Endothelial cell of umbilical vein (primary cell): Measurements from ENCODE around the gene PSMA4. TPM values are rescaled to one million over a fixed set of nuclear protein-coding genes. Genes with fewer than 3 reads are reported as not detected.

Experiments used
- BruUV-seq: library from RNA; stranded (reverse); fragments of 400-500 nt; replicated peaks from 2 replicates; lab custom pipeline; 2021; lab: Mats Ljungman, UMichigan
- CTCF ChIA-PET: fragments of 300-600, 350-600 bp; sonication (Branson Sonifier 250); formaldehyde crosslinking; loops from one replicate; lab custom pipeline; 2021; ENCODE audit warnings: antibody characterized with exemption, inconsistent platforms; lab: Charles Lee
- POLR2A ChIA-PET: fragments of 300-600, 350-600 bp; sonication (Branson Sonifier 250); formaldehyde crosslinking; loops from one replicate; lab custom pipeline; 2021; ENCODE audit warnings: antibody characterized with exemption, inconsistent platforms; lab: Charles Lee
- DNase-seq: peaks from one replicate; pipeline ENCODE4 v3.0.0-alpha.2; 2011; ENCODE audit warnings: low read depth, low spot score
- FAIRE-seq: peaks from 2 replicates; lab custom pipeline; 2011; peaks lifted over from hg19 to GRCh38; lab: Jason Lieb, UNC
- H2AFZ ChIP-seq: 2 replicates; pipeline ENCODE4 v1.6.0; 2012; ENCODE audit warnings: low read depth, low read length, control low read depth, inconsistent platforms
- H3K27ac ChIP-seq: 2 replicates; pipeline ENCODE4 v1.5.1; 2011; ENCODE audit warnings: low read depth, mild to moderate bottlenecking, control low read depth, low read length, moderate library complexity; ENCODE audit not compliant: insufficient read depth
- H3K27me3 ChIP-seq, 2 experiments: 2 replicates each; pipeline versions ENCODE4 v1.6.0 to v1.6.1; 2011; ENCODE audit warnings: low read length in 2 of 2, mixed read lengths in 1 of 2; ENCODE audit not compliant: control insufficient read depth in 2 of 2, insufficient read depth in 2 of 2
- H3K36me3 ChIP-seq, 2 experiments: 2 replicates in 1 of 2; 3 replicates in 1 of 2; pipeline ENCODE4 v1.5.1; 2011; ENCODE audit warnings: low read length in 2 of 2, mild to moderate bottlenecking in 1 of 2, moderate library complexity in 1 of 2; ENCODE audit not compliant: control insufficient read depth in 2 of 2, insufficient read depth in 2 of 2; ENCODE audit errors: extremely low read depth in 1 of 2
- H3K4me1 ChIP-seq: 3 replicates; pipeline ENCODE4 v1.5.1; 2011; ENCODE audit warnings: mild to moderate bottlenecking, low read length; ENCODE audit not compliant: control insufficient read depth, insufficient read depth; ENCODE audit errors: extremely low read depth
- H3K4me2 ChIP-seq: 2 replicates; pipeline ENCODE4 v1.6.1; 2011; ENCODE audit warnings: low read length, control low read depth, mixed read lengths; ENCODE audit not compliant: insufficient read depth
- H3K4me3 ChIP-seq, 3 experiments: fragments of 200-600 bp in 1 of 3; sonication (generic), shearing (Covaris generic) in 1 of 3; replicated peaks in 1 of 3; 2 replicates each; pipeline ENCODE4 v1.5.1; 2011 to 2016; ENCODE audit warnings: control low read depth in 3 of 3, low read length in 3 of 3, mild to moderate bottlenecking in 2 of 3, inconsistent platforms in 1 of 3, low read depth in 1 of 3, moderate library complexity in 1 of 3; ENCODE audit not compliant: insufficient read depth in 1 of 3
- H3K79me2 ChIP-seq: 2 replicates; pipeline ENCODE4 v1.6.0; 2012; ENCODE audit warnings: low read length, inconsistent platforms; ENCODE audit not compliant: control insufficient read depth, insufficient read depth
- H3K9ac ChIP-seq: replicated peaks from 2 replicates; pipeline ENCODE3; 2011; ENCODE audit warnings: low read length, control low read depth; ENCODE audit not compliant: insufficient read depth; ENCODE audit errors: extremely low read depth
- H3K9me1 ChIP-seq: replicated peaks from 3 replicates; pipeline ENCODE4 v1.6.0; 2011; ENCODE audit warnings: mild to moderate bottlenecking, low read length; ENCODE audit not compliant: control insufficient read depth, insufficient read depth; ENCODE audit errors: extremely low read depth
- H3K9me3 ChIP-seq: replicated peaks from 2 replicates; pipeline ENCODE4 v1.5.1; 2012; ENCODE audit warnings: low read length, inconsistent platforms; ENCODE audit not compliant: control insufficient read depth, insufficient read depth
- H4K20me1 ChIP-seq: replicated peaks from 2 replicates; pipeline ENCODE3; 2011; ENCODE audit warnings: mild to moderate bottlenecking, low read length; ENCODE audit not compliant: control insufficient read depth, insufficient read depth; ENCODE audit errors: extremely low read depth
- EZH2 ChIP-seq: IDR thresholded peaks from 2 replicates; pipeline ENCODE4 v1.6.1; 2012; ENCODE audit warnings: borderline replicate concordance, low read depth, mild to moderate bottlenecking, moderate library complexity, low read length, inconsistent platforms; ENCODE audit not compliant: severe bottlenecking
- GATA2 ChIP-seq: IDR thresholded peaks from 2 replicates; pipeline ENCODE4 v1.7.0; 2011; ENCODE audit warnings: low read depth, mild to moderate bottlenecking, moderate library complexity, mixed read lengths, low read length; ENCODE audit not compliant: insufficient read length, insufficient read depth
- MYC ChIP-seq: IDR thresholded peaks from one replicate; pipeline ENCODE4 v1.6.1; 2011; ENCODE audit warnings: mild to moderate bottlenecking, low read depth, low read length
- POLR2AphosphoS5 ChIP-seq: IDR thresholded peaks from 2 replicates; pipeline ENCODE4 v1.6.1; 2012; ENCODE audit warnings: low read depth, mild to moderate bottlenecking, control low read depth, low read length, moderate library complexity; ENCODE audit not compliant: insufficient read depth
- dilution Hi-C: fragments of 300-500 bp; cut with MboI; formaldehyde crosslinking; loops from one replicate; pipeline ENCODE4 v1.15.0; 2019; ENCODE audit warnings: low sequenced_read_pairs; ENCODE audit not compliant: extremely low pct_ligation_motif_present
- intact Hi-C: fragments of 100-400 bp; cut with micrococcal nuclease; formaldehyde crosslinking; loops from one replicate; pipeline ENCODE4 v1.10.0; 2022
- polyA plus RNA-seq, 4 experiments: library from polyadenylated mRNA; depleted of rRNA in 3 of 4; stranded (reverse) in 3 of 4; unstranded in 1 of 4; fragments of >200 nt; gene quantifications; 2 replicates each; pipeline versions ENCODE4 v1.2.1 to v1.2.3, GENCODE V29; 2011 to 2012; ENCODE audit warnings: missing spikeins in 1 of 4
- total RNA-seq: library from RNA; stranded (reverse); gene quantifications from 2 replicates; pipeline ENCODE4 v1.2.3, GENCODE V29; 2021
- TF ChIP-seq, protein P1 (sequence below): IDR thresholded peaks from 2 replicates; pipeline ENCODE4 v1.6.1; 2011; ENCODE audit not compliant: insufficient read depth, insufficient read length
- TF ChIP-seq, protein P2 (sequence below), 2 donors: IDR thresholded peaks; 1 replicate in 1 of 2; 2 replicates in 1 of 2; pipeline ENCODE4 v1.5.1; 2011; ENCODE audit warnings: low read length in 2 of 2, mild to moderate bottlenecking in 2 of 2, moderate library complexity in 2 of 2, control low read depth in 1 of 2, inconsistent platforms in 1 of 2, low read depth in 1 of 2; ENCODE audit not compliant: insufficient read depth in 1 of 2; ENCODE audit errors: extremely low read depth in 1 of 2

PSMA4 gene
- total and polyA plus RNA-seq, 2 donors (not counting 3 experiments of a cell fraction or from before 2014, with no cell fraction given) = 250 to 279 TPM

DNA sequence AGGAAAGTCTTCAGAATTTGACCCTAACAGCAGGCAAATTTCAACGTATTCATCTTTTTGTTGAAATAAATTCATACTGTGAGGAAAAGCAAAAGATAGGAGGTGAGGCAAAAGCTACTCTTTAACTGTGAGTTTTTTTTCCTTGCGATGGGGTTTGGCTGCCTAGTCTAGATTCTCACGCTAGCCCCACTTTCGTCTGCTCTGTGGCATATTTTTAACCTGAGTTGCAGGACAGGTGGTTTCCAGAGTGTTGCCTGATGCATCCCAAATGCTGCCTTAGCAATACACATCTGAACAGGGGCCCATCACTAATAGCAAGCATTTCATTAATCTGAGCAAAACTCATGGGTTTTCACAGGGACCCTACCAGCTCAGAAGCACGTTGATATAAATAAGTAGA is 11.7 kb downstream of the PSMA4 start:
- TF ChIP-seq MYC (no peak), POLR2AphosphoS5 (no peak), GATA2 (no peak), EZH2 (no peak)
- TF ChIP-seq, protein P1, sequence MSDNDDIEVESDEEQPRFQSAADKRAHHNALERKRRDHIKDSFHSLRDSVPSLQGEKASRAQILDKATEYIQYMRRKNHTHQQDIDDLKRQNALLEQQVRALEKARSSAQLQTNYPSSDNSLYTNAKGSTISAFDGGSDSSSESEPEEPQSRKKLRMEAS = no peak
- TF ChIP-seq, protein P2, sequence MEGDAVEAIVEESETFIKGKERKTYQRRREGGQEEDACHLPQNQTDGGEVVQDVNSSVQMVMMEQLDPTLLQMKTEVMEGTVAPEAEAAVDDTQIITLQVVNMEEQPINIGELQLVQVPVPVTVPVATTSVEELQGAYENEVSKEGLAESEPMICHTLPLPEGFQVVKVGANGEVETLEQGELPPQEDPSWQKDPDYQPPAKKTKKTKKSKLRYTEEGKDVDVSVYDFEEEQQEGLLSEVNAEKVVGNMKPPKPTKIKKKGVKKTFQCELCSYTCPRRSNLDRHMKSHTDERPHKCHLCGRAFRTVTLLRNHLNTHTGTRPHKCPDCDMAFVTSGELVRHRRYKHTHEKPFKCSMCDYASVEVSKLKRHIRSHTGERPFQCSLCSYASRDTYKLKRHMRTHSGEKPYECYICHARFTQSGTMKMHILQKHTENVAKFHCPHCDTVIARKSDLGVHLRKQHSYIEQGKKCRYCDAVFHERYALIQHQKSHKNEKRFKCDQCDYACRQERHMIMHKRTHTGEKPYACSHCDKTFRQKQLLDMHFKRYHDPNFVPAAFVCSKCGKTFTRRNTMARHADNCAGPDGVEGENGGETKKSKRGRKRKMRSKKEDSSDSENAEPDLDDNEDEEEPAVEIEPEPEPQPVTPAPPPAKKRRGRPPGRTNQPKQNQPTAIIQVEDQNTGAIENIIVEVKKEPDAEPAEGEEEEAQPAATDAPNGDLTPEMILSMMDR (IDR thresholded peaks at IDR 0.05; ENCODE audit: extremely low read depth in 1 of 2, insufficient read depth in 1 of 2, low read depth in 1 of 2, low read length in 2 of 2) = no peak
- FAIRE-seq (no peak), DNase-seq (no peak)
- dilution Hi-C loops = no loop called here
- Histone ChIP-seq H3K4me2 (no peak overlapping the region), H2AFZ (no peak overlapping the region), H3K4me3 (no peak overlapping the region), H3K9me1 (no peaks in the 10 kb centered on the region), H3K4me1 (no peaks in the 10 kb centered on the region), H3K9me3 (no peaks in the 10 kb centered on the region), H3K27ac (no peak overlapping the region), H3K9ac (no peak overlapping the region), H3K36me3 (peaks cover 13 to 15% of the 10 kb centered on the region in 2 experiments), H3K79me2 (no peaks in the 10 kb centered on the region), H3K27me3 (no peaks in the 10 kb centered on the region), H4K20me1 (no peaks in the 10 kb centered on the region)
- intact Hi-C loops = no loop called here
- ChIA-PET CTCF (interaction anchor here (2.2 kb wide), 1 partner anchor 14 kb away, joined by 8 read pairs; the partner anchor contains the start of gene CHRNA5), POLR2A (no interaction called here)
- no TSS peak for BruUV-seq
